ENCODE measurements around the gene VAV3. TPM values are rescaled to one million over a fixed set of nuclear protein-coding genes. Genes with fewer than 3 reads are reported as not detected.

The VAV3 gene
- total and polyA plus RNA-seq, 2 of the 13 experiments (the other 11 are each of a cell fraction or from before 2014, with no cell fraction given) = 15.9 to 29.8 TPM

DNA sequence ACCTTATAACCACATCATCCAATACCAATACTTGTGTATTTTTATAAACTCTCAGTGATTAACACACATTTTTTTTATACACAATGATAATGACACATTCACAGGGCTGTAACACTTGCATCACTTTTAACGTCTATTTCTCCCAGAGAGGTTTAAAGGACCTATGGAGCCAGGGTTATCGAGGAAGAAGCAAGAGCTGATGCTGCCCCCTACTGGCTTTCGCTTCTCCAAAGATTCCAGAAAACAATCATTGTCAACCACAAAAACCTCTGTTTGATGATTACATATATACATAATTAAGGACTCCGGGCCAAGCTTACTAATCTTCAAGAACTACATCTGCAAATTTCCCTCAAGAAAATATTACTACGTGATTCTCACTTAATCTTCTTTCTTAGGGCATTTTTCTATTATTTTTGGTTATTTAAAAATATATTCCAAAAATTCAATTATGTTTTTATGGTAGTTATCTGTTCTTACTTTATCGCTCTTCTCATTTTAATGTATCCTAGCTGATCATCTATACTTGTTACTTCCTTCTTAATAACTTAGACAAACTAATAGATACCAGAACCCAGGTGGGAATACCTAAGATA is 214.5 kb downstream of the VAV3 start:
- intact Hi-C loops (cut with micrococcal nuclease; ENCODE audit: unreplicated experiment) (loop anchor here (1.0 to 5.0 kb wide), 4 partner anchors 68 to 553 kb away; no protein-coding TSS in a partner anchor), in situ Hi-C loops (cut with HindIII; ENCODE audit: extremely low pct_ligation_motif_present, low pct_unique_long_range_greater_than_20kb) (loop anchor here (5.0 kb wide), 1 partner anchor 473 kb away; no protein-coding TSS in a partner anchor)
- no peak overlapping the region for H3K4me2 ChIP-seq (ENCODE audit: low read depth, low read length)
- no peak overlapping the region for H3K9ac ChIP-seq (ENCODE audit: insufficient read depth, low read depth, low read length)
- H2AFZ ChIP-seq (ENCODE audit: low read length) = no peak overlapping the region
- no peak overlapping the region for H3K4me3 ChIP-seq (replicated peaks in 1 of 3; ENCODE audit: insufficient read depth in 1 of 3, low read depth in 2 of 3, low read length in 3 of 3)
- no peaks in the 10 kb centered on the region for H3K36me3 ChIP-seq (replicated peaks in 1 of 2; ENCODE audit: control insufficient read depth in 1 of 2, insufficient read depth in 2 of 2, low read length in 2 of 2)
- no peaks in the 10 kb centered on the region for H4K20me1 ChIP-seq (ENCODE audit: insufficient read depth, low read length)
- H3K79me2 ChIP-seq (ENCODE audit: insufficient read depth, low read length) = no peaks in the 10 kb centered on the region
- no peak overlapping the region for H3K27ac ChIP-seq (ENCODE audit: extremely low read length, insufficient read depth, low read length)
- H3K9me3 ChIP-seq (ENCODE audit: low read length) = no peaks in the 10 kb centered on the region
- CTCF ChIA-PET (ENCODE audit: low intra/inter-chr PET ratio, low total read pairs) = interaction anchor here (1.0 to 4.6 kb wide), 3 partner anchors 218 to 473 kb away, joined by 3 to 45 read pairs (median 22); no protein-coding TSS in a partner anchor
- BruUV-seq (replicated peaks) = no TSS peak
- peak; percentile 81 for ATAC-seq
- POLR2A ChIA-PET = no interaction called here
- no peaks in the 10 kb centered on the region for H3K4me1 ChIP-seq (ENCODE audit: insufficient read depth, low read length)
- FAIRE-seq = peak; percentile 89
- 2% methylated on average over 6 of the region's 6 CpGs for WGBS (ENCODE audit: low lambda C conversion rate)
- peak; percentile 65 for DNase-seq (ENCODE audit: low spot score)
- H3K27me3 ChIP-seq (ENCODE audit: control insufficient read depth in 1 of 2, insufficient read depth in 2 of 2, low read length in 2 of 2) = no peaks in the 10 kb centered on the region
- TF ChIP-seq MTF2 (CRISPR knock-in tag; IDR thresholded peaks at IDR 0.05; ENCODE audit: borderline replicate concordance) (no peak), SYNCRIP (IDR thresholded peaks at IDR 0.05; ENCODE audit: insufficient read depth, low read depth, low read length) (no peak), RAD21 (CRISPR knock-in tag; IDR thresholded peaks at IDR 0.05) (peak; percentile 58; the same call in 1 of the 2 replicates), ZNF790 (CRISPR knock-in tag; IDR thresholded peaks at IDR 0.05; ENCODE audit: borderline replicate concordance) (no peak), ZNF276 (CRISPR knock-in tag; IDR thresholded peaks at IDR 0.05; ENCODE audit: low read depth) (no peak), REXO4 (CRISPR knock-in tag; IDR thresholded peaks at IDR 0.05; ENCODE audit: borderline replicate concordance) (no peak), ZFAT (CRISPR knock-in tag; conservative IDR thresholded peaks at IDR 0.05) (no peak), GLMP (CRISPR knock-in tag; IDR thresholded peaks at IDR 0.05; ENCODE audit: borderline replicate concordance) (no peak), HNRNPK (IDR thresholded peaks at IDR 0.05; ENCODE audit: low read depth, low read length, poor library complexity, severe bottlenecking) (no peak), ZNF788 (CRISPR knock-in tag; IDR thresholded peaks at IDR 0.05; ENCODE audit: borderline replicate concordance) (no peak), STAG1 (CRISPR knock-in tag; IDR thresholded peaks at IDR 0.05) (peak; percentile 89), KDM2A (CRISPR knock-in tag; IDR thresholded peaks at IDR 0.05; ENCODE audit: borderline replicate concordance, low read depth) (no peak), SMC3 (IDR thresholded peaks at IDR 0.05; ENCODE audit: low read length) (peak; percentile 81)
- TF ChIP-seq, protein P1, sequence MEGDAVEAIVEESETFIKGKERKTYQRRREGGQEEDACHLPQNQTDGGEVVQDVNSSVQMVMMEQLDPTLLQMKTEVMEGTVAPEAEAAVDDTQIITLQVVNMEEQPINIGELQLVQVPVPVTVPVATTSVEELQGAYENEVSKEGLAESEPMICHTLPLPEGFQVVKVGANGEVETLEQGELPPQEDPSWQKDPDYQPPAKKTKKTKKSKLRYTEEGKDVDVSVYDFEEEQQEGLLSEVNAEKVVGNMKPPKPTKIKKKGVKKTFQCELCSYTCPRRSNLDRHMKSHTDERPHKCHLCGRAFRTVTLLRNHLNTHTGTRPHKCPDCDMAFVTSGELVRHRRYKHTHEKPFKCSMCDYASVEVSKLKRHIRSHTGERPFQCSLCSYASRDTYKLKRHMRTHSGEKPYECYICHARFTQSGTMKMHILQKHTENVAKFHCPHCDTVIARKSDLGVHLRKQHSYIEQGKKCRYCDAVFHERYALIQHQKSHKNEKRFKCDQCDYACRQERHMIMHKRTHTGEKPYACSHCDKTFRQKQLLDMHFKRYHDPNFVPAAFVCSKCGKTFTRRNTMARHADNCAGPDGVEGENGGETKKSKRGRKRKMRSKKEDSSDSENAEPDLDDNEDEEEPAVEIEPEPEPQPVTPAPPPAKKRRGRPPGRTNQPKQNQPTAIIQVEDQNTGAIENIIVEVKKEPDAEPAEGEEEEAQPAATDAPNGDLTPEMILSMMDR (CRISPR knock-in tag; IDR thresholded peaks at IDR 0.05) = peak; percentile 79
- TF ChIP-seq, protein P2, sequence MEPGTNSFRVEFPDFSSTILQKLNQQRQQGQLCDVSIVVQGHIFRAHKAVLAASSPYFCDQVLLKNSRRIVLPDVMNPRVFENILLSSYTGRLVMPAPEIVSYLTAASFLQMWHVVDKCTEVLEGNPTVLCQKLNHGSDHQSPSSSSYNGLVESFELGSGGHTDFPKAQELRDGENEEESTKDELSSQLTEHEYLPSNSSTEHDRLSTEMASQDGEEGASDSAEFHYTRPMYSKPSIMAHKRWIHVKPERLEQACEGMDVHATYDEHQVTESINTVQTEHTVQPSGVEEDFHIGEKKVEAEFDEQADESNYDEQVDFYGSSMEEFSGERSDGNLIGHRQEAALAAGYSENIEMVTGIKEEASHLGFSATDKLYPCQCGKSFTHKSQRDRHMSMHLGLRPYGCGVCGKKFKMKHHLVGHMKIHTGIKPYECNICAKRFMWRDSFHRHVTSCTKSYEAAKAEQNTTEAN (CRISPR knock-in tag; conservative IDR thresholded peaks at IDR 0.05) = no peak
- TF ChIP-seq, protein P3, sequence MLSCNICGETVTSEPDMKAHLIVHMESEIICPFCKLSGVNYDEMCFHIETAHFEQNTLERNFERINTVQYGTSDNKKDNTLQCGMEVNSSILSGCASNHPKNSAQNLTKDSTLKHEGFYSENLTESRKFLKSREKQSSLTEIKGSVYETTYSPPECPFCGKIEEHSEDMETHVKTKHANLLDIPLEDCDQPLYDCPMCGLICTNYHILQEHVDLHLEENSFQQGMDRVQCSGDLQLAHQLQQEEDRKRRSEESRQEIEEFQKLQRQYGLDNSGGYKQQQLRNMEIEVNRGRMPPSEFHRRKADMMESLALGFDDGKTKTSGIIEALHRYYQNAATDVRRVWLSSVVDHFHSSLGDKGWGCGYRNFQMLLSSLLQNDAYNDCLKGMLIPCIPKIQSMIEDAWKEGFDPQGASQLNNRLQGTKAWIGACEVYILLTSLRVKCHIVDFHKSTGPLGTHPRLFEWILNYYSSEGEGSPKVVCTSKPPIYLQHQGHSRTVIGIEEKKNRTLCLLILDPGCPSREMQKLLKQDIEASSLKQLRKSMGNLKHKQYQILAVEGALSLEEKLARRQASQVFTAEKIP (CRISPR knock-in tag; IDR thresholded peaks at IDR 0.05; ENCODE audit: borderline replicate concordance) = no peak
